Neural progenitor cell (in vitro differentiated cells): Measurements from ENCODE around the gene CDCA7. TPM values are rescaled to one million over a fixed set of nuclear protein-coding genes. Genes with fewer than 3 reads are reported as not detected.

Source experiments
- DNase-seq: peaks from one replicate; pipeline ENCODE4 v3.0.0-alpha.2; 2016; ENCODE audit warnings: low spot score
- H2AFZ ChIP-seq: fragments of 200-600 bp; sonication (generic); replicated peaks from 2 replicates; pipeline ENCODE4 v1.6.1; 2016; ENCODE audit warnings: antibody characterized with exemption
- H3F3A ChIP-seq: fragments of 200-600 bp; sonication (generic); 2 replicates; pipeline ENCODE4 v1.6.1; 2016; ENCODE audit warnings: antibody characterized with exemption, low read depth
- H3K27ac ChIP-seq: fragments of 200-600 bp; sonication (generic); 2 replicates; pipeline ENCODE4 v1.5.1; 2016; ENCODE audit warnings: mild to moderate bottlenecking
- H3K27me3 ChIP-seq: fragments of 200-600 bp; sonication (generic); 2 replicates; pipeline ENCODE4 v1.6.1; 2016; ENCODE audit warnings: mild to moderate bottlenecking, moderate library complexity
- H3K36me3 ChIP-seq: fragments of 200-600 bp; sonication (generic); 2 replicates; pipeline ENCODE4 v1.5.1; 2016
- H3K4me1 ChIP-seq: fragments of 200-600 bp; sonication (generic); 2 replicates; pipeline ENCODE4 v1.6.1; 2016; ENCODE audit warnings: mixed run types
- H3K4me2 ChIP-seq: fragments of 200-600 bp; sonication (generic); 2 replicates; pipeline ENCODE4 v1.6.1; 2016
- H3K4me3 ChIP-seq: fragments of 200-600 bp; sonication (generic); 2 replicates; pipeline ENCODE4 v1.5.1; 2016
- H3K79me2 ChIP-seq: fragments of 200-600 bp; sonication (generic); 2 replicates; pipeline ENCODE4 v1.6.1; 2016; ENCODE audit warnings: low read depth
- H3K9ac ChIP-seq: fragments of 200-600 bp; sonication (generic); 2 replicates; pipeline ENCODE4 v1.6.1; 2016
- H3K9me3 ChIP-seq: fragments of 200-600 bp; sonication (generic); 2 replicates; pipeline ENCODE4 v1.5.1; 2016; ENCODE audit warnings: low read depth
- H4K20me1 ChIP-seq: fragments of 200-600 bp; sonication (generic); 2 replicates; pipeline ENCODE4 v1.6.1; 2016; ENCODE audit warnings: low read depth
- H3K27ac Mint-ChIP-seq: 3 replicates; pipeline ENCODE4 v1.8.0; 2021; ENCODE audit warnings: mixed read lengths
- H3K27me3 Mint-ChIP-seq: 2 replicates; pipeline ENCODE4 v1.8.0; 2022; ENCODE audit warnings: low read depth, mild to moderate bottlenecking, inconsistent platforms, moderate library complexity, mixed read lengths; ENCODE audit not compliant: insufficient read depth
- H3K36me3 Mint-ChIP-seq: 3 replicates; pipeline ENCODE4 v1.8.0; 2021; ENCODE audit warnings: mixed read lengths
- H3K4me1 Mint-ChIP-seq: 3 replicates; pipeline ENCODE4 v1.8.0; 2021; ENCODE audit warnings: mixed read lengths
- H3K4me3 Mint-ChIP-seq: 3 replicates; pipeline ENCODE4 v1.8.0; 2021; ENCODE audit warnings: mild to moderate bottlenecking, moderate library complexity, mixed read lengths
- H3K9me3 Mint-ChIP-seq: 3 replicates; pipeline ENCODE4 v1.8.0; 2020; ENCODE audit warnings: mixed read lengths
- EZH2 ChIP-seq: fragments of 200-600 bp; sonication (generic); IDR thresholded peaks from 2 replicates; pipeline ENCODE4 v1.6.1; 2017; ENCODE audit warnings: antibody characterized with exemption, mild to moderate bottlenecking, moderate library complexity
- EZH2phosphoT487 ChIP-seq: fragments of 200-600 bp; sonication (generic); IDR thresholded peaks from 2 replicates; pipeline ENCODE4 v1.6.1; 2017; ENCODE audit warnings: antibody characterized with exemption
- total RNA-seq: library from RNA; depleted of rRNA; stranded (reverse); fragments of >200 nt; gene quantifications from 2 replicates; pipeline ENCODE4 v1.2.3, GENCODE V29; 2015; ENCODE audit warnings: low replicate concordance
- TF ChIP-seq, protein P1 (sequence below): fragments of 200-600 bp; sonication (generic); IDR thresholded peaks from 2 replicates; pipeline ENCODE4 v1.5.1; 2017; ENCODE audit warnings: antibody characterized with exemption, mild to moderate bottlenecking

Gene CDCA7
- total RNA-seq, 1 donor from 2014 or later: 31.4 TPM

DNA sequence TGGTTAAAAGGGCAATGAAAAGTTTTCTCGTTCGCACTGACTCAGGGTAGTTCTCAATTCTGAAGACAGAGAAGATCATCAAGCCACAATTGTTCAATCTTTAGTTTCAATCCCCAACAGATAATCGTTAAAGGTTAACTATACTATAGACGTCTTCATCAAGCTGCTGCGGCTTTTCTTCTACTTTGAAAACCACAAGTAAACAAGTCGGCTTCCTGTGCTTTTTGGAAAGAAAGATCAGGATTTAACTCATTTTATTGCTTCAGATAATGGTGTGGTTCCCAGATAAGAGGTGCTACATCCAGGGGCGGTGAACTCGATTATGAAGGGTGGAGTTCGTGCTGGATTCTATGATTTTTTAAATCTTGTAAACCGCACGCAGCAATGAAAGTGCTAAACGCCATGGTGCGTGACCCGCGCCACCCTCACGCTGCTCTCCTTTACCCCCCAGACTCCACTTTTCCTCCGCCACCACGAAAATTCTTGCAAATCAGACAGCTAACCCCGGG, 545 bp upstream of the CDCA7 start:
- H3K4me1 ChIP-seq: peaks cover 12% of the 10 kb centered on the region
- H3K27me3 Mint-ChIP-seq: peaks cover 2% of the 10 kb centered on the region
- H3K79me2 ChIP-seq: peaks cover 43% of the 10 kb centered on the region
- peak overlapping the region; percentile 99 for H2AFZ ChIP-seq
- H3K4me3 ChIP-seq: peak overlapping the region; percentile 69
- peak overlapping the region; percentile 99 for H3K27ac Mint-ChIP-seq
- TF ChIP-seq EZH2: no peak
- TF ChIP-seq, protein P1, sequence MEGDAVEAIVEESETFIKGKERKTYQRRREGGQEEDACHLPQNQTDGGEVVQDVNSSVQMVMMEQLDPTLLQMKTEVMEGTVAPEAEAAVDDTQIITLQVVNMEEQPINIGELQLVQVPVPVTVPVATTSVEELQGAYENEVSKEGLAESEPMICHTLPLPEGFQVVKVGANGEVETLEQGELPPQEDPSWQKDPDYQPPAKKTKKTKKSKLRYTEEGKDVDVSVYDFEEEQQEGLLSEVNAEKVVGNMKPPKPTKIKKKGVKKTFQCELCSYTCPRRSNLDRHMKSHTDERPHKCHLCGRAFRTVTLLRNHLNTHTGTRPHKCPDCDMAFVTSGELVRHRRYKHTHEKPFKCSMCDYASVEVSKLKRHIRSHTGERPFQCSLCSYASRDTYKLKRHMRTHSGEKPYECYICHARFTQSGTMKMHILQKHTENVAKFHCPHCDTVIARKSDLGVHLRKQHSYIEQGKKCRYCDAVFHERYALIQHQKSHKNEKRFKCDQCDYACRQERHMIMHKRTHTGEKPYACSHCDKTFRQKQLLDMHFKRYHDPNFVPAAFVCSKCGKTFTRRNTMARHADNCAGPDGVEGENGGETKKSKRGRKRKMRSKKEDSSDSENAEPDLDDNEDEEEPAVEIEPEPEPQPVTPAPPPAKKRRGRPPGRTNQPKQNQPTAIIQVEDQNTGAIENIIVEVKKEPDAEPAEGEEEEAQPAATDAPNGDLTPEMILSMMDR: no peak
- TF ChIP-seq EZH2phosphoT487: no peak
- no peak for DNase-seq
- H3K36me3 ChIP-seq: peaks cover 7% of the 10 kb centered on the region
- H3K9me3 ChIP-seq: no peaks in the 10 kb centered on the region
- peaks cover 32% of the 10 kb centered on the region for H3K4me1 Mint-ChIP-seq
- H3F3A ChIP-seq: no peaks in the 10 kb centered on the region
- H3K4me3 Mint-ChIP-seq: peak overlapping the region; percentile 96
- H3K36me3 Mint-ChIP-seq: peaks cover 3% of the 10 kb centered on the region
- no peaks in the 10 kb centered on the region for H3K9me3 Mint-ChIP-seq
- peaks cover 21% of the 10 kb centered on the region for H4K20me1 ChIP-seq
- peak overlapping the region; percentile 98 for H3K4me2 ChIP-seq
- H3K27ac ChIP-seq: peak overlapping the region; percentile 94
- peak overlapping the region; percentile 93 for H3K9ac ChIP-seq
- peaks cover 11% of the 10 kb centered on the region for H3K27me3 ChIP-seq

- peaks cover 11% of the 10 kb centered on the region for H3K36me3 ChIP-seq
Measured at GRCh38 chr2:173355132-173355865, 627 bp downstream of the CDCA7 start.

GRCh38 chr2:173355866-173356508, 1.3 kb downstream of the CDCA7 start:
- H3K4me3 ChIP-seq: peak overlapping the region; percentile 69
- H3K27ac ChIP-seq: no peak overlapping the region
- Mint-ChIP-seq H3K4me1 (peaks cover 34% of the 10 kb centered on the region), H3K27ac (no peak overlapping the region), H3K9me3 (no peaks in the 10 kb centered on the region), H3K36me3 (peaks cover 10% of the 10 kb centered on the region), H3K27me3 (peaks cover 2% of the 10 kb centered on the region), H3K4me3 (peak overlapping the region; percentile 97)
- peaks cover 11% of the 10 kb centered on the region for H3K36me3 ChIP-seq
- H3K4me2 ChIP-seq: peak overlapping the region; percentile 98
- no peak for TF ChIP-seq EZH2phosphoT487
- no peak for TF ChIP-seq EZH2
- TF ChIP-seq, protein P1: no peak
- peaks cover 11% of the 10 kb centered on the region for H3K27me3 ChIP-seq
- H3F3A ChIP-seq: no peaks in the 10 kb centered on the region
- no peaks in the 10 kb centered on the region for H3K9me3 ChIP-seq
- no peak overlapping the region for H3K9ac ChIP-seq
- no peak overlapping the region for H2AFZ ChIP-seq
- DNase-seq: no peak
- H3K4me1 ChIP-seq: peaks cover 12% of the 10 kb centered on the region
- H4K20me1 ChIP-seq: peaks cover 24% of the 10 kb centered on the region
- H3K79me2 ChIP-seq: peaks cover 60% of the 10 kb centered on the region

More at GRCh38 chr2:173355132-173355865, 627 bp downstream of the CDCA7 start:
- peak overlapping the region; percentile 99 for H2AFZ ChIP-seq
- H3K9me3 ChIP-seq: no peaks in the 10 kb centered on the region
- peaks cover 21% of the 10 kb centered on the region for H4K20me1 ChIP-seq
- peak overlapping the region; percentile 98 for H3K4me2 ChIP-seq
- no peaks in the 10 kb centered on the region for H3F3A ChIP-seq
- H3K27me3 ChIP-seq: peaks cover 11% of the 10 kb centered on the region
- peaks cover 53% of the 10 kb centered on the region for H3K79me2 ChIP-seq
- peak; percentile 70 for DNase-seq
- peak overlapping the region; percentile 93 for H3K9ac ChIP-seq
- H3K4me3 Mint-ChIP-seq: peak overlapping the region; percentile 97
- no peaks in the 10 kb centered on the region for H3K9me3 Mint-ChIP-seq
- peaks cover 2% of the 10 kb centered on the region for H3K27me3 Mint-ChIP-seq
- H3K4me1 ChIP-seq: peaks cover 12% of the 10 kb centered on the region
- peaks cover 34% of the 10 kb centered on the region for H3K4me1 Mint-ChIP-seq
- H3K36me3 Mint-ChIP-seq: peaks cover 7% of the 10 kb centered on the region
- TF ChIP-seq, protein P1: no peak
- H3K4me3 ChIP-seq: peak overlapping the region; percentile 69
- H3K27ac Mint-ChIP-seq: no peak overlapping the region
- H3K27ac ChIP-seq: no peak overlapping the region
